Measurements from ENCODE around the gene MYH8.

Gene MYH8

DNA sequence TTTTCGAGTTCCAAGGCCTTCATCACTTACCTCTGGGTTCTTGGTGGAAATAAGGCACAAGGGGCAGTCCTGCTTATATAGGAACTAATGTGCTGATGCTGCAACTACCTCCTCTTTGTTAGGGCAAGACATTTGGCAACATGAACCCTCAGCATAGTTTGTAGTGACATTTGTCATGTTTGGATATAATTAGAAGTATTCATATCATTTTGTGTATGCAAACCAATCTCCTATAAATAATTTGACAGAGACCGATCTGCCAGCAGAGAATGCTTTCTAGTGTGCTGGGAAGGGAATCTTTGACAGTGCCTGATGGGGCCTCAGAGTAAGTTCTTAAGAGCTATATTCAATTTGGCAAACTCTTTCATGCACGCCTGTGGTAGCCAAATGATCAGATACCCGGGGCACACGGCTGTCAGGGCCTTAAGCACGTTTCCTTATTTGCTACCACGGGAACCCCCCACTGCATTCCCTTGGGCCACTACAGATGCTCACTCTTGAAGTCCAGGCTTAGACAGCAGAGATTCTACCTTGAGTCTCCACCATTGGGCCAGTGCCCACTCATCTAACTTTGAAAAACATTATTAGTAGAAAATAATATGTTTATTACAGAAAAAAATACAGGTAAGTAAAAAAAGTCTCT is at the start of gene MYH8:
Gene MYH8, minus strand, starts transcription at position 51 of the 643 bp plus-strand sequence. CDS start 1,723 bp downstream, outside the sequence.
- no peak for DNase-seq

DNA sequence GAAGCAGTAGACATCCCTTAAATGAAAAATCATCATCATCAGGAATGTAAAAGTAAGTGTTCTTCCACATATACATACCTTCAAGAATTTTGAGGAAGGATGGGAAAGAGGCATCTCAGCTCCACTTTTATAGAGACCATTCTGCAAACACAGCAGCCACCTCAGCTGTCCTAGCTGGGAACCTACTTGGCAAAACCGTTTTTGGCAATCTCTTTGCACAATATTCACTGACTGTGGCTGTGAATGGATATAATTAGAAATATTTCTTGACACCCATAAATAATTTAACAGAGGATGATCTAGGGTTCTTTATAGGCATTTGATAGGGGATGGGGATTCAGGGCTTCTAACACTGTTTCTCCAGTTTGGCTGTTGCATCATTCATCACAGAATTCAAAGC is 47.7 kb upstream of the MYH8 start, which contains the start of gene MYH4:
Gene MYH4, minus strand, starts transcription at position 101 of the 400 bp plus-strand sequence. CDS start 2,814 bp downstream, outside the sequence.
- DNase-seq, result no peak

GRCh38 chr17:10463402-10463801 is 41.7 kb upstream of the MYH8 start:
- DNase-seq, result no peak

GRCh38 chr17:10460062-10460461 is 38.3 kb upstream of the MYH8 start:
- DNase-seq, result no peak

DNA sequence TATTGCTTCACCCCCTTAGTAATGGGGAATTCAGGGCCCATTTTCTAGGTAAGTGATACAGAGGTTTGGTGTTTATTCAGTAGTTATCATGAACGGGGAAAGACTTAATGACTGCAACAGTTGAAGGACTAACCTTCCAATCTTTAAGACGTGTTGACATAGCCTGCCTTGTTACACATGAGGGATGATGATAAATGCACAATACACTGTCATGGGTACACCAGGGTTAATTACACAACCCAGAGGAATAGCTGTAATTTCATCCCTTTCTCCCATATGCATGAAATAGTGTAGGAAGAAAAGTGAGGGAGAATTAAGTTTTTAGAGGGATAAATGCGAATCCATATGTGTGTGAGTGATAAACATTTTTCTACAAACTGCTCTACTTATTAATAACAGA is 37.0 kb upstream of the MYH8 start:
- no peak for DNase-seq

DNA sequence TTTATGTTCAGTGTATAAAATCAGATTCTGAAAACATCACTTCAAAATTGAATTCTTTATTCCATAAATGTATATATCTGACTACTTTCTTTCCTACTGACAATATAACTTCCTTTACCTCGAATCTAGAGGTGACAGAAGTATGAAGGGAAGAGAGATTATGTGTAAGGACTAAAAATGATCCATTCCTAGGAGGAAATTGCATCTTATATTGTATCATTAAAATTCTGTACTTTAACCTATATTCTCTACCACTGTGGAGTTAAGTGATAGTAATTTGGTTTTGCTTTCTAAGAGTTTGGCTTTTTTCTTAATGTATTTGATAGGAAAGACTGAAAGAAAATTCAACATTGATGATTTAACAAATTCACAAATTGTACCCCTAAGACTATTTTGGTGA is 36.2 kb upstream of the MYH8 start:
- no peak for DNase-seq

- DNase-seq, result no peak
These were observed 25.5 kb upstream of the MYH8 start for GRCh38 chr17:10447026-10447931.

- no peak for DNase-seq
These were observed 18.1 kb upstream of the MYH8 start for GRCh38 chr17:10439816-10440215.

- DNase-seq, result no peak
These were observed 13.3 kb upstream of the MYH8 start for GRCh38 chr17:10435096-10435495.

DNA sequence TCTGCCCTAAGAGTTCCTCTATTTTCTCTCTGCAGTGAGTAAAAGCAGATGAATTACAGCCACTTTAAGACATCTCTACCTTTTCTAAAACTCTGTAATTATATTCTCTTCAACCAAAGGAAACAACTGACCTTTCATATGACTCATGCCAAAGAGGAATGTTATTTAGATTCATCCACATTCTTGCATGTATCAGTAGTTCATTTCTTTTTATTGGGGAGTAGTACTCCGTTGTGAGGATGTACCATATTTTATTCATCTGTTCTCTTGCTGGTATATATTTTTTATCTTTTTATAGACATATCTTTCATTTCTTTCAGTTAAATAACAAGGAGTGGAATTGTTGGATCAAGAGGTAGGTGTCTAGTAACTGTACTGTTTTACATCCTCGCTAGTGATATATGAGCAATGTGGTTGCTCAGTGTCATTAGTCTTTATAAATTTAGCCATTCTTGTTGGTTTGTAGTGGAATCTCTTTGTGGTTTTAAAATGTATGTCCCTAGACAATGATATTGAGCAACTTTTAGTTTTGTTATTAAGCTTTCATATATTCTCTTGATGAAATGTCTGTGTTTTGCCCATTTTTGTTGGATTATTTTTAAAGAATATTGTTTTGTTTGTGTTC is 7.8 kb upstream of the MYH8 start:
- DNase-seq, result no peak

DNA sequence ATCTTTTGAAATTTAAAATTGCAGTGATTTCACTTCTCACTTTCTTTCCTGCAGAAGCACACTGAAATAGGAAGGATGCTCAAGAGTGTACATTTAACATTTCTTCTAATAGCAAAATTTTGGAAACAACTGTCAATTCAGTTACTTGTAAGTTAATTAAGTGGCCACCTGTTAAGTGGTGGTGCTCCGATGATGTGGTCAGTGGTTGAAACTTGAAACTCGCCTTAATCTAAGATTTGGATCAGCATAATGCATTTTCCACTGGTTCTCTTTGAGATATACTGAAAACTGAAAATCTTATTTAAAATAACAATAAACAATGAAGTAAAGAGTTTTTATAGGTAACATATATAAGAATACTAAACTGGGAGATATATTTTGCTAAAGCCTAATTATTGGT is 7.0 kb upstream of the MYH8 start:
- DNase-seq, result no peak

GRCh38 chr17:10421211-10421610 is 539 bp downstream of the MYH8 start:
- DNase-seq, result no peak

DNA sequence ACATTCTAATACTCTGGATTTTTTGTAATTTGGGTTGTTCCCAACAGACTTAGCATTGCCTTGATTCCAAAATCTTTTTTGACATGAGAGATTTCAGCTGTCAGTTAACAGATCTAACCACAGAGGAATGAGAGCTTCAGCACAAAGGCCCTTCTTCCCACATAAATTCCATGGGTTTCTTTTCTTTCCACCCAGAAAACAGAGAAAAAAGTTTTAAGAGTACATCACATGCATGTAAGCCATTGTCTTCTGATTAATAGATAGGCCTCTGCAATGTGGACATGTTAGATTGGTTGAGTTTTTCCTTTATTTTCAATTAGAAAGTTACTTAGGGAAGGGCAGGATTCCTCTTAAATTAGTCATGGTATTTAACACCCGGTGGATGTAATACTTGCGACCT is 939 bp downstream of the MYH8 start:
- DNase-seq, result no peak

GRCh38 chr17:10417431-10417830 is 4.3 kb downstream of the MYH8 start:
- DNase-seq, result no peak

DNA sequence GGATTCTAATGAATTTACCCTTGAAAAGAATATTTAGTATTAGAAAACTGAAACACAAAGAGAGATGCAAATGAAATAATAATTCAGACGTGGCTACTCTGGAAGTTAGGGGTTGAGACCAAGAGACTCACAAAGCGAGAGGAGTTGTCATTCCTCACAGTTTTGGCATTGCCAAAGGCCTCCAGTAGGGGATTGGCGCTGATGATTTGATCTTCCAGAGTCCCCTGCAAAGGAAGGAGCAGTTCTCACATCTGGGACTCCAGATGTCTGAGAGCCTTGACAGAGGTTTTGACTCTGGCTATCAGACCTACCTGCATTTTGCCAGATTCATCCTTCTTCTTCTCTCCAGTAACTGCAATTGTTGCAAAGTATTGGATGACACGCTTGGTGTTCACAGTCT is 6.6 kb downstream of the MYH8 start:
- no peak for DNase-seq

- no peak for DNase-seq
These were observed 18.2 kb downstream of the MYH8 start for GRCh38 chr17:10403589-10403988.

DNA sequence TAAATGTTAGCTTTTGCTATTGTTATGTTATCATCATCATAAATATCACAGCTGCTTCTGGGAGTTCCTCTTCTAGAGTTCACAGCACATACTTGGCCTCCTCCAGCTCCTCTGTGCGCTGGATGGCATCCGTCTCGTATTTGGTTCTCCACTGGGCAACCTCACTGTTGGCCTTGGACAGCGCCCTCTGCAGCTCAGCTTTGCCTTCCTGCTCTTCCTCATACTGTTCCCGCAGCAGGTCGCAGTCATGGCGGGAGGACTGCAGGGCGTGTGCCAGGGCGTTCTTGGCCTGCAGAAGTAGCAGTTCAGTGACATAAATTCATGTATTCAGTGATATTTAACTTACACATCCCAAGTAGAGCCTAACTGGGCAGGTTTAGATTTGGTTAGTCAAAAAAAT is 23.4 kb downstream of the MYH8 start:
- DNase-seq, result no peak

DNA sequence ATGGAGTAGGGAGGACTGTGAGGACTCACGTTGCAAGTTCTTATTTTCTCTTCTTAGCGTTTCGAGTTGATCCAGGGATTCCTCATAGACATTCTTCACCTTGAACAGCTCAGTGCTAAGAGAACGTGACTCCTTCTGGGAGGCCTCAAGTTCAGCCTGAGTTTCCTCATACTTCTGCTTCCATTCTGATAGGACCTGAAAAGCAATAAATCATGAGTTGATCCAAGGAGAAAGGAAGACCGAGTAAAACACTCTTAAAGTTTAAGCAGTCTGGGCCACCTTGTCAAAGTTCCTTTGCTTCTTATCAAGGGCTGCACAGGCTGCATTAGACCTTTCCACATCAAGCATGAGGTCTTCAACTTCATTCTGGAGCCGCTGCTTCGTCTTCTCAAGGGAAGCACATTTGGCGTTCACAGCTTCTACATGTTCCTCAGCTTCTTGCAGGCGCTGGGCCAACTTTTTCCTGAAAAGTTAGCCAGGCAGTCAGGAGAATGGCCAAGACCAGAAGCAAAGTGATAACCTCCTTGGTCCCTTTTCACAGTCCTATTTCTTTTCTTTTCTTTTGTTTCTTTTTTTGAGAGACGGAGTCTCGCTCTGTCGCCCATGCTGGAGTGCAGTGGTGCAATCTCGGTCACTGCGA is 25.1 kb downstream of the MYH8 start:
- no peak for DNase-seq

DNA sequence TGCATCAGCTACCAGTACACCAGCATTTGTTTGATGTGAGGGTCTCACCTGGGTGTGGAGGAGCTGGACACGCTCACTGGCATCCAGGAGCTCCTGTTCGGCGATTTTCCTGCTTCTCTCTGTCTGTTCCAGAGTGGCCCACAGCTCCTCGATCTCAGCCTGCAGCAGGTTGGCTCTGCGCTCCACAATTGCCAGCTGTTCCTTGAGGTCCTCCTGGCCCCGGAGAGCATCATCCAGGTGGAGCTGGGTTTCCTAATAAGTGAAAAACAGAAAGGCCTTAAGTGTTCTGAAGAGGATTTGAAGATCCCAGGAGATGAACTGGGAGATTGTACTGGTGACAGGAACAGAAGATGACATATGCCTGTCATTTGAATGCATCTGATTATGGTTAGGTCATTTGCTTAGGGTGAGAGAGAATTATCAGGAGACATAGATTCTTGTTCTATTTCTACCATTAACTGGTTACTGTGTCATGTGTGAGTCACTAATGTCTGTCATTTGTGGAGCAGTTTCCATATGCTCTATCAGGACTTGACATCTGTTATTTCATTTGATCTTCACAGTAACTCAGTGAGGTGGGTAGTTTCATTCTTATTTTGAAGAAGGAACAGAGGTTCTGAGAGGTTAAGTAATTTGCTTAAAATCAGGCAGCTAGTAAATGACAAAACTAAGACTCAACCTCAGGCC is 27.4 kb downstream of the MYH8 start:
- DNase-seq, result no peak

GRCh38 chr17:10392880-10393279 is 28.9 kb downstream of the MYH8 start:
- no peak for DNase-seq

GRCh38 chr17:10385871-10386270 is 35.9 kb downstream of the MYH8 start:
- no peak for DNase-seq

DNA sequence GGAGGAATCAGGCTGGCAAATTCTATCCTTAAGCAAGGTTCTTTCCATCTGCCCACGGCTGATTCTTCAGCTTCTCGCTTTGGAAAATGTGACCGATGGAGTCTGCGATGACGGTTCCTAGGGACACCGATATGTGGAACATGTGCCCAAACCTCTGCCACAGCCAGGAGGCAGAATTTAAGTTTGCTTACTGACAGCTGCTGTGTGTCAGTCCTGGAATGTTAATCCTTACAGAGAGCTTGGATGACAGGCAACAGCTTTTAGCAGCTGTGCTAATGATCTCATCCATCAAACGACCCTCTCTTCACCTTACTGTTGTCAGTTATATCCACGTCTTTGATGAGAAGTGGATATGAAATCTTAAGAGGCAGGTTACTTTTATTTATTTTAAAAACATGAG is 37.6 kb downstream of the MYH8 start:
- DNase-seq, result no peak
